Measurements from ENCODE around the gene NFKBIA. TPM values are rescaled to one million over a fixed set of nuclear protein-coding genes. Genes with fewer than 3 reads are reported as not detected.
"Not testable (repeated sequence)": the region's sequence is repeated elsewhere in the genome, so short reads cannot be mapped to it uniquely, and the experiment has no call there.

NFKBIA gene
- total and polyA plus RNA-seq, 4 donors, result 182 to 1,327 (median 443) TPM

DNA sequence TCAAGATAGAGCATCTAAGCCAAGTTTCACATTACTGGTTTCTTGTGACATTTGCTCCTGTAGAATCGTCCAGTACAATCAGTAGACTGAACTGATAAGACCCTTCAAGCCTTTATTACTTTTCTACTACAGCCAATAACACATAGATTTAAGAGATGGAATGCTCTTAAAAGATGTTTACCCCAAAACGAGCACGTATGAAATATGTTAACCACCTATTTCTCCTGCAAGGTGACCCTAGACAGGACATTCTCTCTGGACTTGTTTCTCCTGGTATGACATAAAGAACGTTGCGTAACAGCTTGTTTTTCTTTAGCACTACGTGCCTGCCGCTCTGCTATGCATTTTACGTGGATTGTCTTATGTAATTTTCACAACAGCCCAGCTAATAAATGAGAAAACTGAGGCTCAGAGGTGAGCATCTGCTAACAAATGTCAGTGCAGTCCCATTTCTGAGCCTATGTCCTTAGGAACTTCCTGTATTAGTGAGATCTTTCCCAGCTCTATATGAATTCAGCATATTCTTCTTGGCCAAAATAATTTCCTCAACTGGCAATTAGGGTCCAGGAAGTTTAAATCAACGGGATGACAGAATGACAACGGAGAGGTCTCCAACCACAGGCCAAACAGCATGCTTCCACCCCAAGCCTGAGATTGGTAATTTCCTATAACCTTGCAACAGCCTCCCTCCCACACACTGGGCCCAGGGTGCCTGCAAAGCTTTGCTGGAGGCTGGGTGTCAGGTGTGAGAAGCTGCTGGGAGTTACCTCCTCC is 3.7 kb downstream of the NFKBIA start:
- WGBS, 2 donors, result 25 to 31% methylated on average over 10 of the region's 10 CpGs
- H3K9me3 ChIP-seq (ENCODE audit: control insufficient read depth in 4 of 4, insufficient read depth in 3 of 4, low read length in 3 of 4), result no peaks in the 10 kb centered on the region
- peaks cover 21 to 33% (median 28%) of the 10 kb centered on the region in 4 donors for H3K36me3 ChIP-seq (ENCODE audit: control insufficient read depth in 4 of 4, insufficient read depth in 4 of 4, low read length in 4 of 4)
- ATAC-seq (ENCODE audit: insufficient read depth, low FRiP score) (no peak), DNase-seq (no peak)
- no peaks in the 10 kb centered on the region for H3K27me3 ChIP-seq (ENCODE audit: control insufficient read depth in 3 of 3, insufficient read depth in 3 of 3, low read length in 2 of 3)
- peak overlapping the region; percentile 85 for H3K4me3 ChIP-seq
- H3K27ac ChIP-seq (ENCODE audit: low read depth in 1 of 2, low read length in 1 of 2), result peak overlapping the region; percentile 55 to 91
- H3K9ac ChIP-seq (ENCODE audit: insufficient read depth in 1 of 2, low read length in 2 of 2), result no peak overlapping the region
- peaks cover 8 to 47% (median 27%) of the 10 kb centered on the region in 5 donors for H3K4me1 ChIP-seq (ENCODE audit: control insufficient read depth in 5 of 5, insufficient read depth in 5 of 5, low read length in 5 of 5)
- TF ChIP-seq, protein P1, sequence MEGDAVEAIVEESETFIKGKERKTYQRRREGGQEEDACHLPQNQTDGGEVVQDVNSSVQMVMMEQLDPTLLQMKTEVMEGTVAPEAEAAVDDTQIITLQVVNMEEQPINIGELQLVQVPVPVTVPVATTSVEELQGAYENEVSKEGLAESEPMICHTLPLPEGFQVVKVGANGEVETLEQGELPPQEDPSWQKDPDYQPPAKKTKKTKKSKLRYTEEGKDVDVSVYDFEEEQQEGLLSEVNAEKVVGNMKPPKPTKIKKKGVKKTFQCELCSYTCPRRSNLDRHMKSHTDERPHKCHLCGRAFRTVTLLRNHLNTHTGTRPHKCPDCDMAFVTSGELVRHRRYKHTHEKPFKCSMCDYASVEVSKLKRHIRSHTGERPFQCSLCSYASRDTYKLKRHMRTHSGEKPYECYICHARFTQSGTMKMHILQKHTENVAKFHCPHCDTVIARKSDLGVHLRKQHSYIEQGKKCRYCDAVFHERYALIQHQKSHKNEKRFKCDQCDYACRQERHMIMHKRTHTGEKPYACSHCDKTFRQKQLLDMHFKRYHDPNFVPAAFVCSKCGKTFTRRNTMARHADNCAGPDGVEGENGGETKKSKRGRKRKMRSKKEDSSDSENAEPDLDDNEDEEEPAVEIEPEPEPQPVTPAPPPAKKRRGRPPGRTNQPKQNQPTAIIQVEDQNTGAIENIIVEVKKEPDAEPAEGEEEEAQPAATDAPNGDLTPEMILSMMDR (IDR thresholded peaks at IDR 0.05; ENCODE audit: control extremely low read depth, extremely low read depth), result no peak

DNA sequence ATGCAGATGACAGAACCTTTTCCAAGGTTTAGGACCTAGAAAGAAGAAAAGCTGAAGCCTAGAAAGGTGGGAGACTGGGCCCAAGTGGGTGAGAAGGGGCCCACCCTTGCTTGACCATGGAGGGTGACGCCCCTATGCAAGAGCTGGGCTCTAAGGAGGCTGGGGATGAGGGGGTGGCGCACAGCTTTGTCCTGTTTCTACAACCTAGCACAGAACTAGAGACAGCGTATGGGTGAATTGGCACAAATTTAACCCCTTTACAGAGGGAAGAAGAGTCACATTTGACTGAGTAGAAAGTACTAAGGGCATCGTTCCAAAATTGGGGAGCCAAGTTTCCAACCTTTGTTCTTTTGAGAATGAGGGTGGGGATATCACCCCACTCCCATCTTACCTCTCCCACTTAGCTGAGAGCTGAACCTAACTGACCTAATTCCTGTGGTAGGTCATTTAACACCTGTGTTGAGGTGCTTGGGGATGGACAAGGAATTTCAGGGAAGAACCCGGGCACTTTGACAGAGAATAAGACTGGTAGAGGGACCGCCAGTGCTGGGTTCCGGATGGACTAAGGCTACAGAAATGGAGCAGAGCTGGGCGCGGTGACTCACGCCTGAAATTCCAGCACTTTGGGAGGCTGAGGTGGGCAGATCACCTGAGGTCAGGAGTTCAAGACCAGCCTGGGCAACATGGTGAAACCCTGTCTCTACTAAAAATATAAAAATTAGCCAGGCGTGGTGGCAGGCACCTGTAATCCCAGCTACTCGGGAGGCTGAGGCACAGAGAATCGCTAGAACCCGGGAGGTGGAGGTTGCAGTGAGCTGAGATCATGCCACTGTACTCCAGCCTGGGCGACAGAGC is 5.2 kb downstream of the NFKBIA start:
- no peak overlapping the region for H3K9ac ChIP-seq (ENCODE audit: insufficient read depth in 1 of 2, low read length in 2 of 2)
- TF ChIP-seq, protein P1 (IDR thresholded peaks at IDR 0.05; ENCODE audit: control extremely low read depth, extremely low read depth), result no peak
- 90 to 93% methylated on average over 15 of the region's 15 CpGs for WGBS, 2 donors
- H3K27ac ChIP-seq (ENCODE audit: low read depth in 1 of 2, low read length in 1 of 2), result peak overlapping the region; percentile 30 to 79
- peaks cover 5 to 40% (median 21%) of the 10 kb centered on the region in 5 donors for H3K4me1 ChIP-seq (ENCODE audit: control insufficient read depth in 5 of 5, insufficient read depth in 5 of 5, low read length in 5 of 5)
- DNase-seq (no peak), ATAC-seq (ENCODE audit: insufficient read depth, low FRiP score) (no peak)
- H3K27me3 ChIP-seq (ENCODE audit: control insufficient read depth in 3 of 3, insufficient read depth in 3 of 3, low read length in 2 of 3), result no peaks in the 10 kb centered on the region
- no peak overlapping the region for H3K4me3 ChIP-seq
- no peaks in the 10 kb centered on the region for H3K9me3 ChIP-seq (ENCODE audit: control insufficient read depth in 4 of 4, insufficient read depth in 3 of 4, low read length in 3 of 4)
- peaks cover 21 to 33% (median 28%) of the 10 kb centered on the region in 4 donors for H3K36me3 ChIP-seq (ENCODE audit: control insufficient read depth in 4 of 4, insufficient read depth in 4 of 4, low read length in 4 of 4)

DNA sequence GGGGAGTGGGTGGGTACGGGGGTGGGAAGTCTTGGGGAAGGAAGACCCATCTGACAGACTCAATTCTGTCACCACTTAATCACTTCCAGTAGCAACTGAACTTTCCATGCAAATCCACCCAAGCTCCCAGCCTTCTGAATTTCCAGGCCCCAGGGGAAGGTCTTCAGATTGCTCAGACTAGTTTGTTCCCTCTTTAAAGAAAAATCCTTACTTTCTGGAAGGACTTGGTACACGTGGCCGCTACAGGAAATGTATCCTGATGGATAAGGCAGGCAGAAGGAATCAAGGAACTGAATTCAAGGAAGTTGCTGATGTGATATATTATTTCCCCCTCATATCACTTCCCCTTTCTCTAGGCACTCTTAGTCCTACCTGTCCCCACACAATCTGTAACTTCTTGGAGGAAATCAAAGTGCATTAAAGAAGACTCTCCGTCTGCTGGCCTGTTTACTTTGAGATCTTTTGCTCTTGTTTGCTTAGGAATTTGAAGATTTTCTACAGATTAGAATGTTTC is 6.4 kb downstream of the NFKBIA start:
- TF ChIP-seq, protein P1 (IDR thresholded peaks at IDR 0.05; ENCODE audit: control extremely low read depth, extremely low read depth), result no peak
- no peaks in the 10 kb centered on the region for H3K9me3 ChIP-seq (ENCODE audit: control insufficient read depth in 4 of 4, insufficient read depth in 3 of 4, low read length in 3 of 4)
- H3K27me3 ChIP-seq (ENCODE audit: control insufficient read depth in 3 of 3, insufficient read depth in 3 of 3, low read length in 2 of 3), result no peaks in the 10 kb centered on the region
- no peak overlapping the region for H3K4me3 ChIP-seq
- H3K27ac ChIP-seq (ENCODE audit: low read depth in 1 of 2, low read length in 1 of 2), result peak overlapping the region in 1 of 2 donors; percentile 49
- H3K36me3 ChIP-seq (ENCODE audit: control insufficient read depth in 4 of 4, insufficient read depth in 4 of 4, low read length in 4 of 4), result peaks cover 20 to 27% (median 23%) of the 10 kb centered on the region in 4 donors
- peaks cover 5 to 34% (median 19%) of the 10 kb centered on the region in 5 donors for H3K4me1 ChIP-seq (ENCODE audit: control insufficient read depth in 5 of 5, insufficient read depth in 5 of 5, low read length in 5 of 5)
- WGBS, 2 donors, result 10 to 11% methylated on average over 4 of the region's 4 CpGs
- ATAC-seq (ENCODE audit: insufficient read depth, low FRiP score), result no peak
- no peak overlapping the region for H3K9ac ChIP-seq (ENCODE audit: insufficient read depth in 1 of 2, low read length in 2 of 2)
- peak in 1 of 3 donors; percentile 40 for DNase-seq

DNA sequence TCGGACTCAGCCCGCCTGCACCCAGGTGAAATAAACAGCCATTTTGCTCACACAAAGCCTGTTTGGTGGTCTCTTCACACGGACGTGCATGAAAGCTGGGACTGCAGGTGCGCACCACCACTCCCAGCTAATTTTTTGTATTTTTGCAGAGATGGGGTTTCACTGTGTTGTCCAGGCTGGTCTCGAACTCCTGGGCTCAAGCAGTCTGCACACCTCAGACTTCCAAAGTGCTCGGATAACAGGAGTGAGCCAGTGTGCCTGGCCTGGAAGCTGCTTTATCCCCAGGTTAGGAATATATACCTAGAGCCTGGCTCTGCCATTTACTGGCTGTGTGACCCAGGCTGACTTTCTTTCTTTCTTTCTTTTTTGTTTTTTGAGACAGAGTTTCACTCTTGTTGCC is 7.9 kb downstream of the NFKBIA start:
- not testable (repeated sequence) for H3K4me3 ChIP-seq; H3K9ac ChIP-seq (ENCODE audit: insufficient read depth in 1 of 2, low read length in 2 of 2); H3K27ac ChIP-seq (ENCODE audit: low read depth in 1 of 2, low read length in 1 of 2); H3K27me3 ChIP-seq (ENCODE audit: control insufficient read depth in 3 of 3, insufficient read depth in 3 of 3, low read length in 2 of 3); ATAC-seq (ENCODE audit: insufficient read depth, low FRiP score); H3K9me3 ChIP-seq (ENCODE audit: control insufficient read depth in 4 of 4, insufficient read depth in 3 of 4, low read length in 3 of 4); DNase-seq
- Histone ChIP-seq H3K4me1 (ENCODE audit: control insufficient read depth in 5 of 5, insufficient read depth in 5 of 5, low read length in 5 of 5) (peaks cover 5 to 19% (median 13%) of the 10 kb centered on the region in 5 donors), H3K36me3 (ENCODE audit: control insufficient read depth in 4 of 4, insufficient read depth in 4 of 4, low read length in 4 of 4) (peaks cover 7 to 15% (median 13%) of the 10 kb centered on the region in 4 donors)
- 95 to 99% methylated on average over 7 of the region's 7 CpGs for WGBS, 2 donors

Data from lung (tissue), 12 donors.